SK-N-SH (cell line): ENCODE results near the gene SLC39A9. TPM values are rescaled to one million over a fixed set of nuclear protein-coding genes. Genes with fewer than 3 reads are reported as not detected.

Experiments
- CTCF ChIA-PET: fragments of 300-600, 350-600 bp; formaldehyde crosslinking; extraction: SDS; loops from one replicate; lab custom pipeline; 2021; lab: Yijun Ruan, JAX
- POLR2A ChIA-PET: fragments of 350-600 bp; sonication (Branson Sonifier 250); formaldehyde crosslinking; extraction: SDS; loops from one replicate; lab custom pipeline; 2020; ENCODE audit warnings: antibody characterized with exemption, inconsistent platforms; lab: Yijun Ruan, JAX
- DNase-seq: peaks from one replicate; pipeline ENCODE4 v3.0.0; 2012
- H2AFZ ChIP-seq: fragments of 200-600 bp; sonication (generic); 2 replicates; pipeline ENCODE4 v1.8.1; 2016; ENCODE audit warnings: antibody characterized with exemption, mild to moderate bottlenecking, low read depth
- H3F3A ChIP-seq: fragments of 200-600 bp; sonication (generic); replicated peaks from 2 replicates; pipeline ENCODE3; 2016; ENCODE audit warnings: antibody characterized with exemption, mild to moderate bottlenecking; ENCODE audit not compliant: insufficient read depth
- H3K27ac ChIP-seq, 2 experiments: fragments of 200-500 bp in 1 of 2; fragments of 200-600 bp in 1 of 2; sonication (Bioruptor generic) in 1 of 2; sonication (generic), shearing (Covaris generic) in 1 of 2; 2 replicates each; pipeline versions ENCODE4 v1.5.1 to v1.6.1; 2014 to 2016; ENCODE audit warnings: low read depth in 2 of 2, inconsistent platforms in 1 of 2, low read length in 1 of 2, mild to moderate bottlenecking in 1 of 2, mixed read lengths in 1 of 2
- H3K27me3 ChIP-seq: fragments of 200-600 bp; sonication (generic), shearing (Covaris generic); 2 replicates; pipeline ENCODE4 v1.6.1; 2016; ENCODE audit warnings: mixed run types; ENCODE audit not compliant: insufficient read depth
- H3K36me3 ChIP-seq, 2 experiments: fragments of 200-500 bp in 1 of 2; fragments of 200-600 bp in 1 of 2; sonication (Bioruptor generic) in 1 of 2; sonication (generic) in 1 of 2; replicated peaks in 1 of 2; 2 replicates each; pipeline versions ENCODE3 to v1.5.1; 2014 to 2016; ENCODE audit warnings: low read length in 1 of 2, mild to moderate bottlenecking in 1 of 2; ENCODE audit not compliant: insufficient read depth in 2 of 2, control insufficient read depth in 1 of 2
- H3K4me1 ChIP-seq, 2 experiments: fragments of 200-500 bp in 1 of 2; fragments of 200-600 bp in 1 of 2; sonication (Bioruptor generic) in 1 of 2; sonication (generic), shearing (Covaris generic) in 1 of 2; 2 replicates each; pipeline versions ENCODE4 v1.5.1 to v1.6.1; 2014 to 2016; ENCODE audit warnings: low read depth in 1 of 2, low read length in 1 of 2, mixed run types in 1 of 2; ENCODE audit not compliant: insufficient read depth in 2 of 2, control insufficient read depth in 1 of 2
- H3K4me2 ChIP-seq: fragments of 200-600 bp; sonication (generic), shearing (Covaris generic); 2 replicates; pipeline ENCODE4 v1.6.1; 2017; ENCODE audit warnings: mixed run types
- H3K4me3 ChIP-seq, 2 experiments: fragments of 200-500 bp in 1 of 2; fragments of 200-600 bp in 1 of 2; sonication (Bioruptor generic) in 1 of 2; sonication (generic), shearing (Covaris generic) in 1 of 2; 2 replicates each; pipeline versions ENCODE4 v1.5.1 to v1.8.1; 2014 to 2016; ENCODE audit warnings: low read depth in 2 of 2, inconsistent platforms in 1 of 2, low read length in 1 of 2, mild to moderate bottlenecking in 1 of 2, mixed read lengths in 1 of 2, moderate library complexity in 1 of 2
- H3K79me2 ChIP-seq: fragments of 200-600 bp; sonication (generic); 2 replicates; pipeline ENCODE4 v1.8.1; 2017; ENCODE audit warnings: mild to moderate bottlenecking; ENCODE audit not compliant: insufficient read depth
- H3K9ac ChIP-seq: fragments of 200-600 bp; sonication (generic); 2 replicates; pipeline ENCODE4 v1.6.1; 2017; ENCODE audit warnings: mixed run types
- H3K9me2 ChIP-seq: fragments of 200-600 bp; sonication (generic); 2 replicates; pipeline ENCODE4 v1.6.1; 2017; ENCODE audit warnings: mixed run types
- H3K9me3 ChIP-seq: fragments of 200-600 bp; sonication (generic); 2 replicates; pipeline ENCODE4 v1.6.1; 2017; ENCODE audit warnings: mixed run types, mild to moderate bottlenecking, moderate library complexity
- H4K20me1 ChIP-seq: fragments of 200-600 bp; sonication (generic); 2 replicates; pipeline ENCODE4 v1.6.1; 2017; ENCODE audit warnings: mild to moderate bottlenecking, mixed run types; ENCODE audit not compliant: insufficient read depth
- FOXM1 ChIP-seq: IDR thresholded peaks from 2 replicates; pipeline ENCODE4 v1.4.0; 2012; ENCODE audit warnings: low read depth, mild to moderate bottlenecking
- GATA2 ChIP-seq: sonication (generic); formaldehyde crosslinking; IDR thresholded peaks from 2 replicates; pipeline ENCODE4 v1.5.0; 2020; ENCODE audit warnings: mild to moderate bottlenecking, missing genetic modification reagents
- MAX ChIP-seq: IDR thresholded peaks from 2 replicates; pipeline ENCODE4 v1.4.0; 2012; ENCODE audit warnings: low read depth
- MEF2A ChIP-seq: IDR thresholded peaks from 2 replicates; pipeline ENCODE4 v1.4.0; 2012; ENCODE audit warnings: low read depth, borderline replicate concordance
- MXI1 ChIP-seq: IDR thresholded peaks from 2 replicates; pipeline ENCODE4 v1.6.1; 2012; ENCODE audit warnings: mild to moderate bottlenecking, low read depth, low read length, improper control_type of control experiment
- PBX3 ChIP-seq: IDR thresholded peaks from 2 replicates; pipeline ENCODE4; 2012
- RCOR1 ChIP-seq: fragments of 150-350 bp; IDR thresholded peaks from 2 replicates; pipeline ENCODE4 v1.6.1; 2017; ENCODE audit warnings: antibody characterized with exemption, low read length
- TEAD4 ChIP-seq: IDR thresholded peaks from 2 replicates; pipeline ENCODE4 v1.4.0; 2012; ENCODE audit warnings: mild to moderate bottlenecking, borderline replicate concordance; ENCODE audit not compliant: insufficient read depth
- WGBS: methylation state at CpG from one replicate; pipeline ENCODE4 v1.1.6; 2017; ENCODE audit warnings: low lambda C conversion rate; 5-methylcytosine and 5-hydroxymethylcytosine counted together
- polyA plus RNA-seq, 3 experiments: library from polyadenylated mRNA; depleted of rRNA; stranded (reverse); fragments of >200 nt; gene quantifications; 2 replicates each; pipeline ENCODE4 v1.2.3, GENCODE V29; 2012
- TF ChIP-seq, protein P1 (sequence below): IDR thresholded peaks from 2 replicates; pipeline ENCODE4 v1.4.0; 2012; ENCODE audit warnings: low read depth, borderline replicate concordance
- TF ChIP-seq, protein P2 (sequence below): IDR thresholded peaks from 2 replicates; pipeline ENCODE4 v1.6.1; 2012; ENCODE audit warnings: mild to moderate bottlenecking, low read depth, low read length, moderate library complexity
- TF ChIP-seq, protein P3 (sequence below): fragments of 150-350 bp; IDR thresholded peaks from 2 replicates; pipeline ENCODE4 v1.6.1; 2017; ENCODE audit warnings: antibody characterized with exemption, low read length, low read depth, borderline replicate concordance

Gene SLC39A9
- polyA plus RNA-seq, 1 of the 3 experiments (the other 2 are of a cell fraction), result 39.8 TPM

- DNase-seq, result no peak
- POLR2A ChIA-PET, result interaction anchor here (0.6 to 1.4 kb wide), 2 partner anchors 45 to 207 kb away, joined by 3 to 5 read pairs; no protein-coding TSS in a partner anchor
- H3K4me3 ChIP-seq, result peak overlapping the region; percentile 83 to 93
Observed at GRCh38 chr14:69398818-69399210, 322 bp downstream of the SLC39A9 start.

More at GRCh38 chr14:69398818-69399210, 322 bp downstream of the SLC39A9 start:
- H3K4me2 ChIP-seq, result peak overlapping the region; percentile 90
- peaks cover 3% of the 10 kb centered on the region for H3F3A ChIP-seq
- 5% methylated on average over 10 of the region's 18 CpGs for WGBS
- peaks cover 13 to 25% of the 10 kb centered on the region in 2 experiments; a peak in 3 of 4 replicates for H3K4me1 ChIP-seq
- peaks cover 64% of the 10 kb centered on the region for H4K20me1 ChIP-seq
- CTCF ChIA-PET, result interaction anchor here (0.7 to 1.8 kb wide), 7 partner anchors 61 to 140 kb away, joined by 3 to 6 read pairs (median 3); no protein-coding TSS in a partner anchor
- H3K27ac ChIP-seq, result peak overlapping the region; percentile 93 to 98
- no peaks in the 10 kb centered on the region for H3K9me3 ChIP-seq
- H3K9me2 ChIP-seq, result no peaks in the 10 kb centered on the region
- H3K27me3 ChIP-seq, result no peaks in the 10 kb centered on the region
- H2AFZ ChIP-seq, result peak overlapping the region; percentile 60; the same call in 1 of the 2 replicates
- H3K9ac ChIP-seq, result peak overlapping the region; percentile 99
- peaks cover 21 to 33% of the 10 kb centered on the region in 2 experiments for H3K36me3 ChIP-seq
- TF ChIP-seq MEF2A, result no peak
- TF ChIP-seq TEAD4, result no peak
- TF ChIP-seq, protein P1, sequence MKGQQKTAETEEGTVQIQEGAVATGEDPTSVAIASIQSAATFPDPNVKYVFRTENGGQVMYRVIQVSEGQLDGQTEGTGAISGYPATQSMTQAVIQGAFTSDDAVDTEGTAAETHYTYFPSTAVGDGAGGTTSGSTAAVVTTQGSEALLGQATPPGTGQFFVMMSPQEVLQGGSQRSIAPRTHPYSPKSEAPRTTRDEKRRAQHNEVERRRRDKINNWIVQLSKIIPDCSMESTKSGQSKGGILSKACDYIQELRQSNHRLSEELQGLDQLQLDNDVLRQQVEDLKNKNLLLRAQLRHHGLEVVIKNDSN, result no peak
- TF ChIP-seq PBX3, result no peak
- no peak for TF ChIP-seq GATA2 (CRISPR knock-in tag)
- TF ChIP-seq MXI1, result 0 out of 2 replicates have a peak, but pooled peaks have one; percentile 1
- TF ChIP-seq RCOR1, result no peak
- TF ChIP-seq, protein P2, sequence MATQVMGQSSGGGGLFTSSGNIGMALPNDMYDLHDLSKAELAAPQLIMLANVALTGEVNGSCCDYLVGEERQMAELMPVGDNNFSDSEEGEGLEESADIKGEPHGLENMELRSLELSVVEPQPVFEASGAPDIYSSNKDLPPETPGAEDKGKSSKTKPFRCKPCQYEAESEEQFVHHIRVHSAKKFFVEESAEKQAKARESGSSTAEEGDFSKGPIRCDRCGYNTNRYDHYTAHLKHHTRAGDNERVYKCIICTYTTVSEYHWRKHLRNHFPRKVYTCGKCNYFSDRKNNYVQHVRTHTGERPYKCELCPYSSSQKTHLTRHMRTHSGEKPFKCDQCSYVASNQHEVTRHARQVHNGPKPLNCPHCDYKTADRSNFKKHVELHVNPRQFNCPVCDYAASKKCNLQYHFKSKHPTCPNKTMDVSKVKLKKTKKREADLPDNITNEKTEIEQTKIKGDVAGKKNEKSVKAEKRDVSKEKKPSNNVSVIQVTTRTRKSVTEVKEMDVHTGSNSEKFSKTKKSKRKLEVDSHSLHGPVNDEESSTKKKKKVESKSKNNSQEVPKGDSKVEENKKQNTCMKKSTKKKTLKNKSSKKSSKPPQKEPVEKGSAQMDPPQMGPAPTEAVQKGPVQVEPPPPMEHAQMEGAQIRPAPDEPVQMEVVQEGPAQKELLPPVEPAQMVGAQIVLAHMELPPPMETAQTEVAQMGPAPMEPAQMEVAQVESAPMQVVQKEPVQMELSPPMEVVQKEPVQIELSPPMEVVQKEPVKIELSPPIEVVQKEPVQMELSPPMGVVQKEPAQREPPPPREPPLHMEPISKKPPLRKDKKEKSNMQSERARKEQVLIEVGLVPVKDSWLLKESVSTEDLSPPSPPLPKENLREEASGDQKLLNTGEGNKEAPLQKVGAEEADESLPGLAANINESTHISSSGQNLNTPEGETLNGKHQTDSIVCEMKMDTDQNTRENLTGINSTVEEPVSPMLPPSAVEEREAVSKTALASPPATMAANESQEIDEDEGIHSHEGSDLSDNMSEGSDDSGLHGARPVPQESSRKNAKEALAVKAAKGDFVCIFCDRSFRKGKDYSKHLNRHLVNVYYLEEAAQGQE, result no peak
- TF ChIP-seq FOXM1, result no peak
- 0 out of 2 replicates have a peak, but pooled peaks have one; percentile 1 for TF ChIP-seq MAX
- TF ChIP-seq, protein P3, sequence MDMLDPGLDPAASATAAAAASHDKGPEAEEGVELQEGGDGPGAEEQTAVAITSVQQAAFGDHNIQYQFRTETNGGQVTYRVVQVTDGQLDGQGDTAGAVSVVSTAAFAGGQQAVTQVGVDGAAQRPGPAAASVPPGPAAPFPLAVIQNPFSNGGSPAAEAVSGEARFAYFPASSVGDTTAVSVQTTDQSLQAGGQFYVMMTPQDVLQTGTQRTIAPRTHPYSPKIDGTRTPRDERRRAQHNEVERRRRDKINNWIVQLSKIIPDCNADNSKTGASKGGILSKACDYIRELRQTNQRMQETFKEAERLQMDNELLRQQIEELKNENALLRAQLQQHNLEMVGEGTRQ, result no peak
- H3K79me2 ChIP-seq, result peaks cover 93% of the 10 kb centered on the region
